H1 (cell line): Measurements from ENCODE around the gene FOSL1. TPM values are rescaled to one million over a fixed set of nuclear protein-coding genes. Genes with fewer than 3 reads are reported as not detected.

Experiments used
- CTCF ChIA-PET: fragments of 300-600 bp; sonication (Branson Sonifier 250); formaldehyde crosslinking; loops from one replicate; lab custom pipeline; 2021; ENCODE audit not compliant: partially characterized antibody; lab: Charles Lee
- POLR2A ChIA-PET: fragments of 300-600 bp; sonication (Branson Sonifier 250); formaldehyde crosslinking; loops from one replicate; lab custom pipeline; 2021; ENCODE audit warnings: inconsistent platforms; ENCODE audit not compliant: partially characterized antibody; lab: Charles Lee
- DNase-seq, 2 experiments: peaks; one replicate each; pipeline versions ENCODE4 v3.0.0 to v3.0.0-alpha.2; 2010 to 2022; ENCODE audit warnings: low spot score in 2 of 2, low read depth in 1 of 2, mixed read lengths in 1 of 2
- FAIRE-seq: peaks from 2 replicates; lab custom pipeline; 2011; peaks lifted over from hg19 to GRCh38; lab: Jason Lieb, UNC
- H2AFZ ChIP-seq: 2 replicates; pipeline ENCODE4 v1.8.1; 2012; ENCODE audit warnings: low read length, inconsistent platforms
- H2AK5ac ChIP-seq: 2 replicates; pipeline ENCODE4 v1.6.1; 2013; ENCODE audit warnings: low read depth, low read length
- H2BK120ac ChIP-seq: replicated peaks from 2 replicates; pipeline ENCODE3; 2013; ENCODE audit warnings: low read depth, low read length, inconsistent platforms
- H2BK12ac ChIP-seq: 2 replicates; pipeline ENCODE4 v1.6.1; 2013; ENCODE audit warnings: low read depth, low read length
- H2BK15ac ChIP-seq: 2 replicates; pipeline ENCODE4 v1.6.1; 2013; ENCODE audit warnings: low read length
- H2BK20ac ChIP-seq: 2 replicates; pipeline ENCODE4 v1.6.1; 2013; ENCODE audit warnings: low read length
- H2BK5ac ChIP-seq: 2 replicates; pipeline ENCODE4 v1.6.1; 2013; ENCODE audit warnings: low read depth, low read length
- H3K14ac ChIP-seq: 2 replicates; pipeline ENCODE4 v1.6.1; 2013; ENCODE audit warnings: inconsistent platforms; ENCODE audit not compliant: insufficient read length
- H3K18ac ChIP-seq: 2 replicates; pipeline ENCODE4 v1.6.1; 2013; ENCODE audit warnings: low read length; ENCODE audit errors: extremely low read depth
- H3K23ac ChIP-seq: 2 replicates; pipeline ENCODE4 v1.6.1; 2013; ENCODE audit warnings: inconsistent platforms; ENCODE audit not compliant: insufficient read length
- H3K23me2 ChIP-seq: 2 replicates; pipeline ENCODE4 v1.6.1; 2013; ENCODE audit warnings: low read depth, low read length
- H3K27ac ChIP-seq: 2 replicates; pipeline ENCODE4 v1.6.1; 2011; ENCODE audit warnings: low read depth, low read length, inconsistent platforms
- H3K27me3 ChIP-seq, 4 experiments: replicated peaks in 1 of 4; 1 replicate in 1 of 4; 2 replicates in 3 of 4; pipeline versions ENCODE4 v1.6.1 to v1.8.1; 2011 to 2013; ENCODE audit warnings: low read length in 3 of 4, mild to moderate bottlenecking in 3 of 4, inconsistent platforms in 2 of 4, mixed read lengths in 2 of 4, moderate library complexity in 1 of 4; ENCODE audit not compliant: control insufficient read depth in 3 of 4, insufficient read depth in 3 of 4; ENCODE audit errors: extremely low read depth in 1 of 4
- H3K36me3 ChIP-seq, 4 experiments: 2 replicates each; pipeline versions ENCODE4 v1.6.1 to v1.8.1; 2011 to 2013; ENCODE audit warnings: mild to moderate bottlenecking in 4 of 4, low read length in 3 of 4, moderate library complexity in 2 of 4, control low read depth in 1 of 4, inconsistent platforms in 1 of 4; ENCODE audit not compliant: insufficient read depth in 4 of 4, control insufficient read depth in 2 of 4
- H3K4ac ChIP-seq: replicated peaks from 2 replicates; pipeline ENCODE3; 2013; ENCODE audit warnings: low read length, low read depth, mixed read lengths, inconsistent platforms; ENCODE audit not compliant: insufficient read length
- H3K4me1 ChIP-seq, 4 experiments: replicated peaks in 1 of 4; 1 replicate in 1 of 4; 2 replicates in 3 of 4; pipeline versions ENCODE4 v1.6.1 to v1.8.1; 2011 to 2013; ENCODE audit warnings: low read length in 3 of 4, inconsistent platforms in 2 of 4, mixed read lengths in 1 of 4; ENCODE audit not compliant: insufficient read depth in 4 of 4, control insufficient read depth in 3 of 4
- H3K4me2 ChIP-seq, 2 experiments: 2 replicates each; pipeline versions ENCODE4 v1.6.1 to v1.8.1; 2011 to 2013; ENCODE audit warnings: low read depth in 2 of 2, low read length in 2 of 2, control low read depth in 1 of 2, inconsistent platforms in 1 of 2, mild to moderate bottlenecking in 1 of 2; ENCODE audit not compliant: insufficient read depth in 1 of 2
- H3K4me3 ChIP-seq, 4 experiments: fragments of 200-600, 300-600 bp in 1 of 4; sonication (generic), shearing (Covaris generic), sonication (Bioruptor Twin) in 1 of 4; 2 replicates each; pipeline versions ENCODE4 v1.5.1 to v1.8.1; 2011 to 2016; ENCODE audit warnings: low read length in 4 of 4, low read depth in 3 of 4, control low read depth in 2 of 4, inconsistent platforms in 2 of 4, mild to moderate bottlenecking in 2 of 4, mixed read lengths in 1 of 4, moderate library complexity in 1 of 4; ENCODE audit not compliant: insufficient read depth in 2 of 4; ENCODE audit errors: extremely low read depth in 1 of 4
- H3K56ac ChIP-seq: replicated peaks from 2 replicates; pipeline ENCODE3; 2013; ENCODE audit warnings: low read depth, mild to moderate bottlenecking, mixed read lengths, low read length, inconsistent platforms; ENCODE audit not compliant: insufficient read length
- H3K79me1 ChIP-seq: 2 replicates; pipeline ENCODE4 v1.6.1; 2013; ENCODE audit warnings: low read depth, low read length, control low read depth
- H3K79me2 ChIP-seq, 2 experiments: 2 replicates each; pipeline versions ENCODE4 v1.6.1 to v1.8.1; 2012 to 2013; ENCODE audit warnings: low read length in 2 of 2, mild to moderate bottlenecking in 2 of 2, inconsistent platforms in 1 of 2; ENCODE audit not compliant: insufficient read depth in 2 of 2, control insufficient read depth in 1 of 2
- H3K9ac ChIP-seq, 4 experiments: replicated peaks in 1 of 4; 1 replicate in 1 of 4; 2 replicates in 3 of 4; pipeline versions ENCODE4 v1.6.1 to v1.8.1; 2011 to 2013; ENCODE audit warnings: low read depth in 3 of 4, low read length in 3 of 4, control low read depth in 2 of 4, mild to moderate bottlenecking in 2 of 4, moderate library complexity in 2 of 4, inconsistent platforms in 1 of 4; ENCODE audit errors: extremely low read depth in 1 of 4
- H3K9me3 ChIP-seq, 2 experiments: 2 replicates each; pipeline versions ENCODE4 v1.6.1 to v1.8.1; 2012 to 2013; ENCODE audit warnings: mild to moderate bottlenecking in 2 of 2, moderate library complexity in 2 of 2, control low read depth in 1 of 2, inconsistent platforms in 1 of 2, low read depth in 1 of 2, low read length in 1 of 2, mixed read lengths in 1 of 2; ENCODE audit not compliant: insufficient read depth in 2 of 2
- H4K20me1 ChIP-seq, 2 experiments: replicated peaks in 1 of 2; 2 replicates each; pipeline versions ENCODE3 to v1.8.1; 2011 to 2013; ENCODE audit warnings: inconsistent platforms in 2 of 2, low read length in 2 of 2, mild to moderate bottlenecking in 1 of 2; ENCODE audit not compliant: insufficient read depth in 2 of 2, control insufficient read depth in 1 of 2
- H4K5ac ChIP-seq: 2 replicates; pipeline ENCODE4 v1.6.1; 2013; ENCODE audit warnings: low read length, low read depth, mixed read lengths, inconsistent platforms; ENCODE audit not compliant: insufficient read length
- H4K8ac ChIP-seq: 2 replicates; pipeline ENCODE4 v1.8.0; 2013; ENCODE audit warnings: mild to moderate bottlenecking, moderate library complexity, low read length, inconsistent platforms; ENCODE audit not compliant: insufficient read depth; ENCODE audit errors: extremely low read depth
- H4K91ac ChIP-seq: replicated peaks from 2 replicates; pipeline ENCODE3; 2013; ENCODE audit warnings: low read length, mixed read lengths, inconsistent platforms; ENCODE audit not compliant: insufficient read length
- BRCA1 ChIP-seq: IDR thresholded peaks from 2 replicates; pipeline ENCODE4 v1.6.1; 2012; ENCODE audit warnings: low read depth, low read length, improper control_type of control experiment
- EP300 ChIP-seq, 2 experiments: IDR thresholded peaks; 1 replicate in 1 of 2; 2 replicates in 1 of 2; pipeline ENCODE4 v1.6.1; 2011 to 2012; ENCODE audit warnings: low read depth in 2 of 2, low read length in 2 of 2, mild to moderate bottlenecking in 2 of 2, borderline replicate concordance in 1 of 2, inconsistent platforms in 1 of 2, moderate library complexity in 1 of 2
- EZH2 ChIP-seq: fragments of 200-600 bp; sonication (generic); IDR thresholded peaks from 2 replicates; pipeline ENCODE4 v1.7.1; 2012; ENCODE audit warnings: low read depth, mild to moderate bottlenecking, moderate library complexity, low read length, inconsistent platforms; ENCODE audit not compliant: severe bottlenecking
- JUN ChIP-seq: IDR thresholded peaks from 2 replicates; pipeline ENCODE4 v1.6.1; 2011; ENCODE audit warnings: low read depth, mild to moderate bottlenecking, improper control_type of control experiment, low read length
- POLR2AphosphoS5 ChIP-seq: IDR thresholded peaks from 2 replicates; pipeline ENCODE4 v1.6.1; 2011; ENCODE audit warnings: low read depth, low read length
- POU5F1 ChIP-seq: IDR thresholded peaks from 2 replicates; pipeline ENCODE4 v1.6.1; 2011; ENCODE audit warnings: low read depth, mild to moderate bottlenecking, low read length, moderate library complexity
- SAP30 ChIP-seq: fragments of 300-600 bp; sonication (generic); IDR thresholded peaks from 2 replicates; pipeline ENCODE4 v1.7.1; 2012; ENCODE audit warnings: low read length, moderate library complexity, mild to moderate bottlenecking, inconsistent platforms; ENCODE audit not compliant: insufficient read depth, insufficient replicate concordance
- SIX5 ChIP-seq: IDR thresholded peaks from 2 replicates; pipeline ENCODE4 v1.6.1; 2011; ENCODE audit warnings: mild to moderate bottlenecking, low read depth, low read length
- SP2 ChIP-seq: IDR thresholded peaks from 2 replicates; pipeline ENCODE4 v1.6.1; 2012; ENCODE audit warnings: mild to moderate bottlenecking, low read length, inconsistent platforms
- TCF12 ChIP-seq: IDR thresholded peaks from 2 replicates; pipeline ENCODE4 v1.6.1; 2011; ENCODE audit warnings: low read depth, mild to moderate bottlenecking, low read length
- USF2 ChIP-seq: IDR thresholded peaks from 2 replicates; pipeline ENCODE4 v1.6.1; 2011; ENCODE audit warnings: low read length, improper control_type of control experiment
- WGBS, 2 experiments: shearing (Covaris generic) in 1 of 2; methylation state at CpG; one replicate each; pipeline versions ENCODE4 v1.1.6 to v1.1.7; 2013 to 2015; ENCODE audit warnings: low lambda C conversion rate in 2 of 2, mixed read lengths in 2 of 2, inconsistent platforms in 1 of 2, low coverage in 1 of 2, missing lambda C conversion rate in 1 of 2; ENCODE audit not compliant: insufficient replicate concordance in 2 of 2, insufficient coverage in 1 of 2, insufficient read length in 1 of 2; ENCODE audit errors: extremely low coverage in 1 of 2, missing lambda C conversion rate in 1 of 2; 5-methylcytosine and 5-hydroxymethylcytosine counted together
- polyA plus RNA-seq, 7 experiments: library from polyadenylated mRNA; depleted of rRNA in 3 of 7; stranded (reverse) in 5 of 7; unstranded in 2 of 7; fragments of >200 nt in 5 of 7; fragments of 200-250 nt in 2 of 7; gene quantifications; 1 replicate in 5 of 7; 2 replicates in 1 of 7; 4 replicates in 1 of 7; pipeline versions ENCODE4 v1.2.1 to v1.2.3, GENCODE V29; 2011 to 2013; ENCODE audit warnings: missing spikeins in 2 of 7, mixed read lengths in 2 of 7
- total RNA-seq: library from RNA; stranded (reverse); fragmentation: NEBNext Ultra II Directional; extraction: Animal tissue kit (Norgen Biotek cat#: 25700); gene quantifications from 2 replicates; pipeline ENCODE4 v1.2.1, GENCODE V29; 2021

Gene FOSL1
- total and polyA plus RNA-seq, 2 of the 8 experiments (the other 6 are each of a cell fraction or from before 2014, with no cell fraction given): 6.3 to 7.2 TPM

GRCh38 chr11:65843811-65844210 lies 56.4 kb downstream of the FOSL1 start:
- Histone ChIP-seq H4K5ac (no peak overlapping the region), H3K36me3 (no peaks in the 10 kb centered on the region), H3K9me3 (no peaks in the 10 kb centered on the region), H2AFZ (no peak overlapping the region), H3K23ac (no peak overlapping the region), H3K14ac (no peak overlapping the region), H4K20me1 (no peaks in the 10 kb centered on the region), H2BK20ac (no peak overlapping the region), H2BK12ac (no peak overlapping the region), H2BK15ac (no peak overlapping the region), H3K27me3 (no peaks in the 10 kb centered on the region; a peak in 1 of 7 replicates), H3K4ac (no peak overlapping the region), H3K79me1 (no peaks in the 10 kb centered on the region), H3K18ac (no peak overlapping the region), H4K8ac (no peak overlapping the region), H3K4me2 (no peak overlapping the region), H2BK5ac (no peak overlapping the region), H4K91ac (no peak overlapping the region), H3K4me1 (no peaks in the 10 kb centered on the region), H3K56ac (no peak overlapping the region), H3K27ac (no peak overlapping the region), H2BK120ac (no peak overlapping the region), H2AK5ac (no peak overlapping the region), H3K79me2 (no peaks in the 10 kb centered on the region), H3K4me3 (no peak overlapping the region), H3K23me2 (no peaks in the 10 kb centered on the region), H3K9ac (no peak overlapping the region)
- CTCF ChIA-PET: interaction anchor here (0.5 to 15.2 kb wide), 9 partner anchors 8 to 137 kb away, joined by 3 to 283 read pairs (median 5); partner anchors contain the start of genes CCDC85B, CTSW, FIBP and MUS81
- POLR2A ChIA-PET: interaction anchor here (38.3 kb wide), 1 partner anchor 31 kb away, joined by 1071 read pairs; the partner anchor contains the start of genes CCDC85B, CFL1, CTSW and EFEMP2
- DNase-seq: no peak
- WGBS, 2 experiments: 84% methylated on average over 3 of the region's 3 CpGs; no CpG with 5 or more reads in 1 of the 2 experiments
- TF ChIP-seq SAP30: no peak
- TF ChIP-seq EZH2: no peak
- TF ChIP-seq TCF12: no peak
- TF ChIP-seq SP2: no peak
- TF ChIP-seq BRCA1: no peak
- TF ChIP-seq POLR2AphosphoS5: no peak
- no peak for TF ChIP-seq JUN
- TF ChIP-seq EP300 (IDR thresholded peaks at IDR 0.05; ENCODE audit: borderline replicate concordance in 1 of 2, low read depth in 2 of 2, low read length in 2 of 2): no peak
- TF ChIP-seq SIX5: no peak
- TF ChIP-seq USF2: no peak
- TF ChIP-seq POU5F1: no peak
- FAIRE-seq: no peak
